Measurements from ENCODE around the gene ZMAT5.
A peak's percentile ranks its signal among the peaks of the same experiment; 100 is the strongest.

ZMAT5 gene

GRCh38 chr22:29727131-29727523, 39.7 kb downstream of the ZMAT5 start:
- peak in 3 of 4 experiments; percentile 25 to 56 (median 40) for DNase-seq

GRCh38 chr22:29726512-29727130, 40.2 kb downstream of the ZMAT5 start:
- DNase-seq = no peak

DNA sequence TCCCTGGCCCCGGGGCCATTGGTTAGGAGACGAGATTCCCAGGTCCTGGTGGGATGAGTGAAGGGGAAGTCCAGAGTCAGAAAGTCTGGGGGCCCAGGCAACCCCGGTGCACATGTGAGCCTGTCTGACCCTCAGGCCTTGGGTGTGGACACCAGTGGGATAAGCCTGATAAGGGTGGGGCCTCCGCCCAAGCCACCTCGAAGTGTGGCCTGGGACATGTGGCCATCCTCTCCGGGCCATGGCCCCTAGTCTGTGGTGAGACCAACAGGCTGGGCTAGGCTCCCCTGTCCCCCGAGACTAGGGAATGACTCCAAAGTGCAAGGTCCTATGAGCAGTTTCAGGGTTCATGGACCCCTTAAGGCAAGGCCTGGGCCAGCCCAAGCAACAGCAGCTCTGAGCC, 40.7 kb downstream of the ZMAT5 start:
- DNase-seq = no peak

DNA sequence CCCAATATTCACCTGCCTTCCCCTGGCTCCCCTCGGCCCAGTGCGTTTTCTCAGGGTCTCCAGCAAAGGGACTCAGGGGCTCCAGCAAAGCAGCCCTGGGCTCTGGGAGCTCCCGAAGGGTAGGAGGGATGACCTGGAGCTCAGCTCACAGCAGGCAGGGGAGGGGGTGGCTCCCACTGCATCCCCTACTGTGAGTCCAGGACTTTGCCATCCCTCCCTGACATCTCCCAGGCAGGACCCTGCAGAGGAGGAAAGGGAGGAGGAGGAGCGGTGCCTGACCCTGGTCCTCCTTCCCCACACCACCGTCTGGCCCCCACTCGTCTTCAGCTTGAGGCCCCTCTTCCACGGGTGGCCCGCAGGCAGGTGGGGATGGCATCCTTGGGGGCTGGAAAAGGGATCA, 42.0 kb downstream of the ZMAT5 start:
- no peak for DNase-seq

GRCh38 chr22:29723766-29724165, 43.0 kb downstream of the ZMAT5 start:
- no peak for DNase-seq

- no peak for DNase-seq
These were observed 44.2 kb downstream of the ZMAT5 start for GRCh38 chr22:29722587-29722986.

DNA sequence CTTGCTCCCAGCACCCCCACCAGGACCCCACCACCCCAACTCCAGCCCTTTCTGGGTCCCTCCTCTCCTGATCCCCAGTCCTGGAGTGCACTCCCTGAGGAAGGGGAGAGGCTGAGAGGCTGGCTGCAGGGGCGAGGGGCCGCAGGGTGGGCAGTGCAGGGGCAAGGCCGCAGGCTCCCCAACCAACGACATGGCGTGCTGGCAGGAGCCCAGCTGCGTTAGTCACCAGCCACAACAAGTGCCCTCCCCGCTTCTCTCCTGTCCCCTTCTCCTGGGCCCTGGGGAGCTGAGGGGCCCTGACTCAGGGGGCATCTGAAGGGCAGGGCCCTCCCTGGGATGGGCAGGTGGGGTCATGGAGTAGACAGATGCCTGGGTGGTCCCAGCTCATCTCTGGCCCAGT, 44.7 kb downstream of the ZMAT5 start:
- DNase-seq = no peak

DNA sequence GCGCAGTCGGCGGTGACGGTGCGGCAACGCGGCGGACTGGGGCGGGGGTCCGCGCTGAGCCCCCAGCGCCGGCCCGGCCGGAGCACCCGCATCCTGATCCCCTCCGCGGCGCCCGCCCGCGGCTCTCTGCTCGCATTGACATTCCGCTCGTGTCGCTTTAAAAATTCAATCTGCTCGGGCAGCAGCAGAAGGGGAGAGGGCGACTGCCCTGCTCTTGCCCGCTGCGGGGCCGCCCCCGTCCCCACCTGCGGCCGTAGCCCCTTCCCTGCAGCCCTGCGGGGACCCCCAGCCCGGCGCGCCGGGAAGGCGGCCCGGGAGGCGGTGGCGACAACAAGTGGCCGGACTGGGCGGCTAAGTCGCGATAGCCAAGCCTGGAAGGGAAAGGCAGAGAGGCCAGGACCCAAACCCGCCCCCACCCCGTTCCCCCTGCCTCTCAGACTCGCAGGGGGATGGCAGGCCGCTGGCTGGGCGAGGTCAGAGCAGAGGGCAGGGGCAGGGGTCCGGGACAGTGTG, 45.9 kb downstream of the ZMAT5 start:
- DNase-seq = no peak

DNA sequence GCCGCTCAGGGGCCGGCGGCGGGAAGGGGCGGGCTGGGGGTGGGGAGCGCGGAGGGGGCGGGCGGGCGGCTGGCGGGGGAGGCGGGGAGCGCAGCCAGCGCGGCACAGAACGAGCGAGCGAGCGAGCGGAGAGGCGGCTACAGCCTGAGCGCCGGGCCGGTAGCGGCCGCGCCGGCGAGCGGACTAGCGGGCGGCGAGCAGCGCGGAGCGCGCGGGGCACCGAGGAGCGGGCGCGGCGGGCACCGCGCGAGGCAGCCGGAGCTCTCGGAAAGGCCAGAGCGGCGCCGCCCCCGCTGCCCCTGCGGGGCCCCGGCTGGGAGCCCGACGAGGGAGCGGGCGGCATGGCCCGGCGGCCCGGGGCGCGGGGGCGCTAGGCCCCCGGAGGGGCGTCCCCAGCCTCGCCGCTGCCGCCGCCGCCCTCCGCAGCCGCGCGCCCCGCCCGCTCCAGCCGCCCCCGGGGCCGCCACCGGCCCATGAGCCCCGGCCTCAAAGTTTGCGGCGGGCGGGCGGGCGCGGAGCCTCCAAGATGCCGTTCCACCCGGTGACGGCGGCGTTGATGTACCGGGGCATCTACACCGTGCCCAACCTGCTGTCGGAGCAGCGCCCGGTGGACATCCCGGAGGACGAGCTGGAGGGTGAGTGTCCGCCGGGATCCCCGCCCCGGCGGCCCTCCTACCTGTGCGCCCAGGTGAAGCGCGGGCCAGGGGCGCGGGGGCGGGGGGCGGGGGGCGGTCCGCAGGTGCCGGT, 46.7 kb downstream of the ZMAT5 start, which contains the start of gene CABP7:
Gene CABP7 (plus strand): TSS at position 105 of the 747 bp plus-strand sequence. CDS start 422 bp downstream, at position 527.
- DNase-seq = peak in 2 of 4 experiments; percentile 25 to 50

DNA sequence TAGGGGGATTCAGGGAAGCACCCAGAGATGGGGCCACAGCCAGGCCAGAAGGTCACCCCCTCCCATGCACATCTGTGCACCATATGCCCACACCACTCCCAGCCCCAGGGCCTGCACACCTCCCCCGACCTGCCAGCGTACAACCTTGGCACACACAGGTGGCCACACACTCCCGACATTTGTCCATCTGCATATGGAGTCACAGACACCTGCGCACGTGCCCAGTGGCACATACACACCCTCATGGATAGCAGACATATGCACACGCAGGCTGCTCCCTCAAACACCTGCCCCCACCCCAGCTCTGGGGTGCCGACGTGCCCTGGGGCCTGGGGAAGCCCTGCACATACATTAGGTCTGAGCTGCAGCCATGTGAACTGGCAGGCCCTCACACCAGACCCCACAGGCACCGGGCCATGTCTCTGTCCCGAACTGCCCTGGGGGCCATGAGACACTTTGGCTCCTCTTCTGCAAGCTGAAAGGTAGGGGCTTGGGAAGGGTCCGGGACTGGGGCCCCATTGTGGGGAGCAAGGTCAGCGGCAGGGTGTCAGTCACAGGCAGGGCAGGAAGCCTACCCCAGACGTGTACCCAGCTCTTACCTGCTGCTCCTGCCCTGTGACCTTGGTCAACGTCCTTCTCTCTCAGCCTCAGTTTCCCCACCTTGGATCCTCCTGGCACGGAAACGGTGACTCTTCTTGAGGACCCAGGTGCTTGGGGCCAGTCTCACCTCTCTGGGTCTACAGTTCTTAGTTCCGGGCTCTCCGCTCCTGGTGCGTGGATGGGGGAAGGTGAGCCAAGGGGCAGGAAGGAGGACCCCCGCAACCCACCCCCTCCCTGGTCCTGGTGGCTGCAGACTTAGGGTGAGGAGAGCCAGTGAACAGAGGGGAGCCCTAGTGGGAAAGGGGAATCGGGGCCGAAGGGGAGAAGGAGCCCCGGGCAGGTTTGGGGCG, 47.6 kb downstream of the ZMAT5 start:
- DNase-seq = no peak

GRCh38 chr22:29717789-29718188, 49.0 kb downstream of the ZMAT5 start:
- DNase-seq = no peak

- peak; percentile 66 to 80 (median 72) for DNase-seq
These were observed 49.8 kb downstream of the ZMAT5 start for GRCh38 chr22:29716814-29717545.

DNA sequence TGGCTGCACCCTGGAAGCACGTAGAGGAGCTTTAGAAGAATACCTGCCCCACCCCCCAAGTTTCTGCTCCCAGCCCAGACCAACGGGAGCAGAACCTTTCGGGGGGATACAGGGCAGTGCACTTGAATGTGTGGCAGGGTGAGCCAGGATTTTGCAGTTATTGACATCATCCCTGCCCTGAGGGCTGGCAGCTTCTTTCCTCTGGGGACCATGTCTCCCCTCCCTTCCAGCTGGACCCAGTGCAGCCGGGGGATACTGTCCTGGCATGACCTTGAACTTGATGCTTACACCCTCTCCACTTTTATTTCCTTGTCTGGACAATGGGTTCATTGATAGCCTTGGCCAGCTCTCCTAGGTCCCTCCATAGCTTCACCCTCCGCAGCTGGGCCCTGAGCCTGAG, 51.1 kb downstream of the ZMAT5 start:
- DNase-seq = no peak

DNA sequence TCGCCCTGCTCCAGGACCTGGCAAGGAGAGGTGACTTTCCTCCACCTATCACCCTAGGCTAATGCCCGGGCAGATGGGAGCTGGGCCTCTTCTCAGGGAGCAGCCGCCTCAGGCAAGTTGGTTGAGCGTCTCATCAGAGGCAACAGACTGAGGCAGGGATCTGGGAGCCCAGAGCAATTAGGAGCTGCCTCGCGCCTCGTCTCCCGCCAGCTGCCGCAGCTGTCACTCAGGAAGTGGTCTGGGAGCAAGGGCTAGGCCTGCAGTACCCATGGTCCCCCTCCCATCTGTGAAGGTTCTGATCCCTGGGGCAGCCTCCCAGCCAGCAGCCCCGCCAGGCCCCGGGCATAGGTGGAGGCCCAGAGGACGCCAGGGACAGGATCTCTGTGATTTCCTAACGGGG, 51.6 kb downstream of the ZMAT5 start:
- no peak for DNase-seq

GRCh38 chr22:29713156-29713727, 53.6 kb downstream of the ZMAT5 start:
- DNase-seq = no peak

GRCh38 chr22:29712119-29712518, 54.7 kb downstream of the ZMAT5 start:
- DNase-seq = no peak

GRCh38 chr22:29710922-29711593, 55.7 kb downstream of the ZMAT5 start:
- no peak for DNase-seq

DNA sequence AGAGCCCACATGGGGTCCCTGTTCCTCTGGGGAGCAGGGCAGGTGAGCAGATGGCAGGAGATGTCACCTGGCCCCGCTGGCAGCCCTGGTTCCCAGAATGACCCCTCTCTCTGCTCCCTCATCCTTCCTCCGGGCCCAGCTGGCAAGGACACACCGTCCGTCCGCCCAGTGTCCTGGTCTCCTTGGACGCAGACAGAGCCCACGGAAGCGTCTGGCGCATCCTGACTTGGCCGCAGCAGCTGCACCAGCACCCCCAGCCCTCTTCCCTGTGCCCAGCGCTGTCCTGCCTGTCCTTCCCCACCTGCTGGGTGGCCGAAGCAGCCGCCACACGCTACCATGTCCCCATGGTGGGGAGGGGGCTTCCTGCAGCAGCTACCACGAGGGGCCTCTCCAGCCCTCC, 56.6 kb downstream of the ZMAT5 start:
- DNase-seq = no peak

- no peak for DNase-seq
These were observed 59.3 kb downstream of the ZMAT5 start for GRCh38 chr22:29707471-29707870.

DNA sequence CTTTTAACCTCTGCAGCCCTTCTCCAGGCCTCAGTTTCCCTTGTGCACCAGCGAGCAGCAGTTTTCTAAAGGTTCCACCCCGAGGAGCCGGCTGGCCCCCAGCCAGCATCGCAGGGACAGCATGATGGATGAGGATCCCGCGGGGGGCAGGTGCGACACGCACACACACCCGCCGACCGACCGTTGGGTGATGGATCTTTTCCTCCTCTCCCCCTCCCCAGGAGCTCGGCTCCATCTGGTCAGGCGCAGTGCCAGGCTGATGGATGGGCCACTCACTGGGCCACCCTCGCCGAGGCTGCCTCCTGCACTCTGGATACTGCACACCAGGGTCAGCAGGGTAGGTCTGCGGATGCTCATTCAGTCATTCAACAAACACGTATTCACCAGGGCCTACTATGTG, 59.8 kb downstream of the ZMAT5 start:
- no peak for DNase-seq

DNA sequence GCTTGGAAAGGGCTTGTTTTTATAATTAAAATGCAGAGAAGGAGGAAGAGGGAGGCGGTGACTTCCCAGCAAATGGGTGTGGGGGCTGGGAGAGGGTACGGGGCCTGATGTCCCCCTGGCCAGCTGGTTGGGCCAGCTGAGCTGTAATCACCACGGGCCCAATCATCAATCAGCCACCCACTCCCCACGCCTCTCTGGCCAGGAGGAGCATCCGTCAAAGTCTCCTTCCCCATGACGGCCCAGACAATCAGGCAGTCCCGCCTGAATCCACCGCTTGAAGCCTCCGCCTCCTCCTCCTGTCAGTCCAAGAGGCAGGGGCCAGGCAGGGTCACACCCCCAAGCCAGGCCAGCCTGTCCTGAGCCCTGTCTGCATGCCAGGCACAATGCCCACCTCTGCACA, 60.3 kb downstream of the ZMAT5 start:
- DNase-seq = no peak

All from suppressor macrophage (primary cell).